Measurements from ENCODE around the gene SLX4. TPM values are rescaled to one million over a fixed set of nuclear protein-coding genes. Genes with fewer than 3 reads are reported as not detected.

SLX4 gene
- total RNA-seq, 6 donors from 2014 or later, result 4.6 to 10.5 (median 6.0) TPM

- Histone ChIP-seq H3K36me3 (peaks cover 0 to 15% (median 3%) of the 10 kb centered on the region in 4 donors), H3K4me1 (peaks cover 11 to 32% (median 19%) of the 10 kb centered on the region in 4 donors), H3K27me3 (no peaks in the 10 kb centered on the region), H3K27ac (peak overlapping the region in 2 of 4 donors; percentile 60 to 72), H3K9me3 (no peaks in the 10 kb centered on the region), H3K4me3 (peak overlapping the region in 1 of 4 donors; percentile 10)
- DNase-seq, result no peak
- TF ChIP-seq POLR2A (IDR thresholded peaks at IDR 0.05) (no peak), POLR2AphosphoS5 (IDR thresholded peaks at IDR 0.05) (no peak), EP300 (IDR thresholded peaks at IDR 0.05) (no peak)
- TF ChIP-seq, protein P1, sequence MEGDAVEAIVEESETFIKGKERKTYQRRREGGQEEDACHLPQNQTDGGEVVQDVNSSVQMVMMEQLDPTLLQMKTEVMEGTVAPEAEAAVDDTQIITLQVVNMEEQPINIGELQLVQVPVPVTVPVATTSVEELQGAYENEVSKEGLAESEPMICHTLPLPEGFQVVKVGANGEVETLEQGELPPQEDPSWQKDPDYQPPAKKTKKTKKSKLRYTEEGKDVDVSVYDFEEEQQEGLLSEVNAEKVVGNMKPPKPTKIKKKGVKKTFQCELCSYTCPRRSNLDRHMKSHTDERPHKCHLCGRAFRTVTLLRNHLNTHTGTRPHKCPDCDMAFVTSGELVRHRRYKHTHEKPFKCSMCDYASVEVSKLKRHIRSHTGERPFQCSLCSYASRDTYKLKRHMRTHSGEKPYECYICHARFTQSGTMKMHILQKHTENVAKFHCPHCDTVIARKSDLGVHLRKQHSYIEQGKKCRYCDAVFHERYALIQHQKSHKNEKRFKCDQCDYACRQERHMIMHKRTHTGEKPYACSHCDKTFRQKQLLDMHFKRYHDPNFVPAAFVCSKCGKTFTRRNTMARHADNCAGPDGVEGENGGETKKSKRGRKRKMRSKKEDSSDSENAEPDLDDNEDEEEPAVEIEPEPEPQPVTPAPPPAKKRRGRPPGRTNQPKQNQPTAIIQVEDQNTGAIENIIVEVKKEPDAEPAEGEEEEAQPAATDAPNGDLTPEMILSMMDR (IDR thresholded peaks at IDR 0.05), result no peak
- peak in 1 of 2 donors; percentile 10 for ATAC-seq (ENCODE audit: low FRiP score in 2 of 2)
- WGBS, 2 donors, result 32 to 36% methylated on average over 12 to 13 of the region's 20 CpGs
Observed at GRCh38 chr16:3578610-3579551, 32.5 kb downstream of the SLX4 start.

DNA sequence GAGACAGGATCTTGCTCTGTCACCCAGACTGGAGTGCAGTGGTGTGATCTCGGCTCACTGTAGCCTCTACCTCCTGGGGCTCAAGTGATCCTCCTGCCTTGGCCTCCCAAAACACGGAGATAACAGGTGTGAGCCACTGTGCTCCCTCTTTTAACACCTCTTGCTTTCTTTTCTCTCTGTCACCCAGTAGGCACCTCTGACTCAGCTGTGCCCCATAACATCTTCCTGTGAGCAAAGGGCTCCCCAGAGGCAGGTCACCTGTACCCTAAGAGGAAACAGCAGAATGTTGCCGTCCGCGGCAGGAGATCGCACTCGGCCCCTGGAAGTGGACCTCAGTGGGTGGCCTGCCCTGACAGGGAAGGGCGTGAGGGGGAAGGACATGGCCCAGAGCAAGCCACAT, 33.3 kb downstream of the SLX4 start:
- Histone ChIP-seq H3K4me3 (no peak overlapping the region), H3K27me3 (no peaks in the 10 kb centered on the region), H3K27ac (peak overlapping the region in 3 of 4 donors; percentile 54 to 72 (median 60)), H3K9me3 (no peaks in the 10 kb centered on the region), H3K4me1 (peaks cover 11 to 32% (median 19%) of the 10 kb centered on the region in 4 donors), H3K36me3 (peaks cover 0 to 8% (median 0%) of the 10 kb centered on the region in 4 donors)
- DNase-seq (no peak), ATAC-seq (ENCODE audit: low FRiP score in 2 of 2) (no peak)
- TF ChIP-seq EP300 (IDR thresholded peaks at IDR 0.05), result no peak
- TF ChIP-seq, protein P1 (IDR thresholded peaks at IDR 0.05), result no peak
- TF ChIP-seq POLR2A (IDR thresholded peaks at IDR 0.05), result no peak
- no peak for TF ChIP-seq POLR2AphosphoS5 (IDR thresholded peaks at IDR 0.05)
- WGBS, 2 donors, result 65 to 72% methylated on average over 8 of the region's 8 CpGs

GRCh38 chr16:3577302-3577752, 34.1 kb downstream of the SLX4 start, which contains the start of gene NLRC3:
Gene NLRC3, minus strand, starts transcription at chr16:3577403. Its CDS starts 12,367 bp downstream, at chr16:3565036.
- peak within 1 kb of the TSS in 3 of 4 donors; percentile 37 to 50 (median 47) for H3K4me3 ChIP-seq
- ATAC-seq (ENCODE audit: low FRiP score in 2 of 2) (no peak), DNase-seq (peak in 1 of 2 donors; percentile 65)
- H3K9me3 ChIP-seq, result no peaks in the 10 kb centered on the region
- peaks cover 0 to under 1% (median 0%) of the 10 kb centered on the region in 4 donors for H3K36me3 ChIP-seq
- H3K27me3 ChIP-seq, result no peaks in the 10 kb centered on the region
- peaks cover 11 to 32% (median 19%) of the 10 kb centered on the region in 4 donors for H3K4me1 ChIP-seq
- TF ChIP-seq POLR2A (IDR thresholded peaks at IDR 0.05) (peak in 1 of 4 donors; percentile 29), EP300 (IDR thresholded peaks at IDR 0.05) (no peak)
- TF ChIP-seq, protein P1 (IDR thresholded peaks at IDR 0.05), result no peak
- peak within 1 kb of the TSS in 3 of 4 donors; percentile 54 to 72 (median 60) for H3K27ac ChIP-seq
- 22 to 32% methylated on average over 9 to 14 of the region's 18 CpGs for WGBS, 2 donors

GRCh38 chr16:3576211-3576610, 35.2 kb downstream of the SLX4 start:
- peak overlapping the region in 3 of 4 donors; percentile 37 to 50 (median 47) for H3K4me3 ChIP-seq
- ATAC-seq (ENCODE audit: low FRiP score in 2 of 2), result peak in 1 of 2 donors; percentile 7
- 73 to 82% methylated on average over 7 to 9 of the region's 11 CpGs for WGBS, 2 donors

More at GRCh38 chr16:3576211-3576610, 35.2 kb downstream of the SLX4 start:
- H3K36me3 ChIP-seq, result no peaks in the 10 kb centered on the region
- peak overlapping the region in 2 of 4 donors; percentile 34 to 72 for H3K27ac ChIP-seq
- H3K27me3 ChIP-seq, result no peaks in the 10 kb centered on the region
- DNase-seq, result peak in 1 of 2 donors; percentile 62
- H3K9me3 ChIP-seq, result peaks cover 0 to 2% (median under 1%) of the 10 kb centered on the region in 4 donors
- H3K4me1 ChIP-seq, result peaks cover 11 to 32% (median 19%) of the 10 kb centered on the region in 4 donors
- TF ChIP-seq, protein P1 (IDR thresholded peaks at IDR 0.05), result no peak
- TF ChIP-seq EP300 (IDR thresholded peaks at IDR 0.05) (no peak), POLR2AphosphoS5 (IDR thresholded peaks at IDR 0.05) (no peak), POLR2A (IDR thresholded peaks at IDR 0.05) (no peak)

All from upper lobe of left lung (tissue), 6 donors.